Keratinocyte (primary cell): ENCODE data around the gene CD2.

ENCODE experiments used
- EZH2 ChIP-seq: IDR thresholded peaks from one replicate; pipeline ENCODE4 v1.6.1; 2012; ENCODE audit warnings: inconsistent platforms, mild to moderate bottlenecking, low read length, moderate library complexity
- TF ChIP-seq, protein P1 (sequence below), 3 experiments: IDR thresholded peaks in 1 of 3; conservative IDR thresholded peaks in 1 of 3; optimal IDR thresholded peaks in 1 of 3; 2 replicates in 2 of 3; 3 replicates in 1 of 3; pipeline versions ENCODE3 to v1.5.1; 2011; ENCODE audit warnings: low read length in 3 of 3, mild to moderate bottlenecking in 3 of 3, moderate library complexity in 2 of 3, control low read depth in 1 of 3, inconsistent platforms in 1 of 3; ENCODE audit not compliant: insufficient read depth in 2 of 3; ENCODE audit errors: extremely low read depth in 1 of 3

DNA sequence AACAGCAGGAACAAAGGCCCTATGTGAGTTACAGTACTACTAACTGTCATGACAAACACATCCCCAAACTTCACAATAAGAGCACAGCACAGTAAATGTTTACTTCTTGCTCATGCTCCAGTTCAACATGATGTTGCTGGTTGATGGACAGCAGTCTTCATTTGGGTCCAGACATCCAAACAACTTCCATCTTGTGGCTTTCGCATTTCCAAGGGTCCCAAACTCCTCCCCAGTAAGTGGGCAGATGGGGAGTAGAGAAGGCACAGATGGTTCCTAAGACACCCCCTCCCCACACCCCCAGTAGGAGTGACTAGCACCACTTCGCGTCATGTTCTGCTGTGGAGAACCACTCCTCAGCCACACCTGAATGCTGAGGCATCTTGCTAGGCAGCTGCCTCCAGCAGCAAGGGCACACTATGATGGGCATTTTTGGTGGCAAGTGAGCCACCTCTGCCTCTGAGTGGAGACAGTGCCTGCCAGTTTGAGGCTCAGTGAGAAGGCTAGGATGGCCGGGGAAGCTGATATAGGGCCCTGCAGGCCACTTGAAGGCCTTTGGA is 32.7 kb upstream of the CD2 start:
- TF ChIP-seq, protein P1, sequence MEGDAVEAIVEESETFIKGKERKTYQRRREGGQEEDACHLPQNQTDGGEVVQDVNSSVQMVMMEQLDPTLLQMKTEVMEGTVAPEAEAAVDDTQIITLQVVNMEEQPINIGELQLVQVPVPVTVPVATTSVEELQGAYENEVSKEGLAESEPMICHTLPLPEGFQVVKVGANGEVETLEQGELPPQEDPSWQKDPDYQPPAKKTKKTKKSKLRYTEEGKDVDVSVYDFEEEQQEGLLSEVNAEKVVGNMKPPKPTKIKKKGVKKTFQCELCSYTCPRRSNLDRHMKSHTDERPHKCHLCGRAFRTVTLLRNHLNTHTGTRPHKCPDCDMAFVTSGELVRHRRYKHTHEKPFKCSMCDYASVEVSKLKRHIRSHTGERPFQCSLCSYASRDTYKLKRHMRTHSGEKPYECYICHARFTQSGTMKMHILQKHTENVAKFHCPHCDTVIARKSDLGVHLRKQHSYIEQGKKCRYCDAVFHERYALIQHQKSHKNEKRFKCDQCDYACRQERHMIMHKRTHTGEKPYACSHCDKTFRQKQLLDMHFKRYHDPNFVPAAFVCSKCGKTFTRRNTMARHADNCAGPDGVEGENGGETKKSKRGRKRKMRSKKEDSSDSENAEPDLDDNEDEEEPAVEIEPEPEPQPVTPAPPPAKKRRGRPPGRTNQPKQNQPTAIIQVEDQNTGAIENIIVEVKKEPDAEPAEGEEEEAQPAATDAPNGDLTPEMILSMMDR (optimal IDR thresholded peaks at IDR 0.05 in 1 of 3, IDR thresholded peaks at IDR 0.05 in 1 of 3, conservative IDR thresholded peaks at IDR 0.05 in 1 of 3; ENCODE audit: extremely low read depth in 1 of 3, insufficient read depth in 2 of 3, low read length in 3 of 3): no peak
- no peak for TF ChIP-seq EZH2
